Activated naive CD4-positive, alpha-beta T cell treated with anti-CD3 and anti-CD28 coated beads, Interleukin-2, amount 50 U/mL, for 72 hours (primary cell): ENCODE results near the gene FOXC2. TPM values are rescaled to one million over a fixed set of nuclear protein-coding genes. Genes with fewer than 3 reads are reported as not detected.

Experiments used
- ATAC-seq, 2 donors: fragments of 150-1000 bp; cut with Tn5 transposase; 2 replicates each; pipeline ENCODE4 v1.10.0; 2021; ENCODE audit warnings: mild to moderate bottlenecking in 2 of 2, moderate library complexity in 2 of 2
- DNase-seq, 2 donors: peaks; one replicate each; pipeline ENCODE4 v3.0.0; 2021 to 2022; ENCODE audit warnings: low spot score in 2 of 2
- H3K27ac Mint-ChIP-seq, 2 donors: one replicate each; pipeline ENCODE4 v1.8.0; 2022; ENCODE audit warnings: mild to moderate bottlenecking in 2 of 2, mixed read lengths in 2 of 2
- H3K36me3 Mint-ChIP-seq, 2 donors: one replicate each; pipeline ENCODE4 v1.8.0; 2022; ENCODE audit warnings: mixed read lengths in 2 of 2
- H3K9me3 Mint-ChIP-seq, 2 donors: one replicate each; pipeline ENCODE4 v1.8.0; 2022; ENCODE audit warnings: mixed read lengths in 2 of 2
- total RNA-seq, 2 donors: library from RNA; stranded (reverse); gene quantifications; one replicate each; pipeline ENCODE4 v1.2.3, GENCODE V29; 2022

Gene FOXC2
- total RNA-seq, 2 donors from 2014 or later = not detected

- no peak for ATAC-seq
- no peak for DNase-seq
- Mint-ChIP-seq H3K36me3 (peaks cover 4 to 10% of the 10 kb centered on the region in 2 donors), H3K27ac (no peak overlapping the region), H3K9me3 (no peaks in the 10 kb centered on the region)
Observed at GRCh38 chr16:86530251-86531190, 36.1 kb upstream of the FOXC2 start.

GRCh38 chr16:86531191-86531545 lies 35.5 kb upstream of the FOXC2 start:
- Mint-ChIP-seq H3K9me3 (no peaks in the 10 kb centered on the region), H3K36me3 (peaks cover 4 to 10% of the 10 kb centered on the region in 2 donors), H3K27ac (no peak overlapping the region)
- DNase-seq (no peak), ATAC-seq (no peak)

- Mint-ChIP-seq H3K36me3 (peaks cover 4 to 10% of the 10 kb centered on the region in 2 donors), H3K27ac (no peak overlapping the region), H3K9me3 (no peaks in the 10 kb centered on the region)
- no peak for DNase-seq
- ATAC-seq = no peak
Observed at GRCh38 chr16:86531641-86532525, 34.7 kb upstream of the FOXC2 start.

GRCh38 chr16:86532526-86532815 lies 34.2 kb upstream of the FOXC2 start:
- ATAC-seq (no peak), DNase-seq (no peak)
- H3K27ac Mint-ChIP-seq = no peak overlapping the region
- peaks cover 4 to 9% of the 10 kb centered on the region in 2 donors for H3K36me3 Mint-ChIP-seq
- no peaks in the 10 kb centered on the region for H3K9me3 Mint-ChIP-seq

- ATAC-seq = no peak
- no peaks in the 10 kb centered on the region for H3K9me3 Mint-ChIP-seq
Observed at GRCh38 chr16:86533076-86533475, 33.6 kb upstream of the FOXC2 start.

GRCh38 chr16:86533767-86534351 lies 32.8 kb upstream of the FOXC2 start:
- DNase-seq (no peak), ATAC-seq (no peak)
- Mint-ChIP-seq H3K36me3 (peaks cover 4 to 5% of the 10 kb centered on the region in 2 donors), H3K27ac (no peak overlapping the region), H3K9me3 (no peaks in the 10 kb centered on the region)

More at GRCh38 chr16:86533076-86533475, 33.6 kb upstream of the FOXC2 start:
- peaks cover 4 to 5% of the 10 kb centered on the region in 2 donors for H3K36me3 Mint-ChIP-seq
- no peak for DNase-seq
- no peak overlapping the region for H3K27ac Mint-ChIP-seq

- ATAC-seq = no peak
- H3K36me3 Mint-ChIP-seq = peaks cover 2% of the 10 kb centered on the region in 2 donors
- no peak overlapping the region for H3K27ac Mint-ChIP-seq
- no peak for DNase-seq
- no peaks in the 10 kb centered on the region for H3K9me3 Mint-ChIP-seq
Observed at GRCh38 chr16:86534779-86535615, 31.6 kb upstream of the FOXC2 start.

- ATAC-seq = no peak
- Mint-ChIP-seq H3K9me3 (no peaks in the 10 kb centered on the region), H3K27ac (no peak overlapping the region), H3K36me3 (peaks cover 0 to 7% of the 10 kb centered on the region in 2 donors)
- no peak for DNase-seq
Observed at GRCh38 chr16:86536621-86537020, 30.0 kb upstream of the FOXC2 start.

GRCh38 chr16:86537486-86537885 lies 29.1 kb upstream of the FOXC2 start:
- no peak for ATAC-seq
- no peak for DNase-seq
- no peaks in the 10 kb centered on the region for H3K9me3 Mint-ChIP-seq
- H3K27ac Mint-ChIP-seq = no peak overlapping the region
- H3K36me3 Mint-ChIP-seq = peaks cover 0 to 7% of the 10 kb centered on the region in 2 donors

GRCh38 chr16:86538196-86538780 lies 28.3 kb upstream of the FOXC2 start:
- no peak for DNase-seq
- Mint-ChIP-seq H3K27ac (peak overlapping the region in 1 of 2 donors; percentile 32), H3K36me3 (peaks cover 0 to 7% of the 10 kb centered on the region in 2 donors), H3K9me3 (no peaks in the 10 kb centered on the region)
- ATAC-seq = no peak

GRCh38 chr16:86540894-86541293 lies 25.7 kb upstream of the FOXC2 start:
- no peak overlapping the region for H3K27ac Mint-ChIP-seq
- no peaks in the 10 kb centered on the region for H3K9me3 Mint-ChIP-seq
- DNase-seq (no peak), ATAC-seq (no peak)
- peaks cover 6 to 7% of the 10 kb centered on the region in 2 donors for H3K36me3 Mint-ChIP-seq

GRCh38 chr16:86541560-86541959 lies 25.1 kb upstream of the FOXC2 start:
- Mint-ChIP-seq H3K9me3 (no peaks in the 10 kb centered on the region), H3K36me3 (peaks cover 6 to 7% of the 10 kb centered on the region in 2 donors), H3K27ac (no peak overlapping the region)
- no peak for DNase-seq
- no peak for ATAC-seq

- DNase-seq (no peak), ATAC-seq (no peak)
- Mint-ChIP-seq H3K9me3 (no peaks in the 10 kb centered on the region), H3K27ac (no peak overlapping the region), H3K36me3 (peaks cover 6 to 8% of the 10 kb centered on the region in 2 donors)
Observed at GRCh38 chr16:86542756-86543750, 23.6 kb upstream of the FOXC2 start.

GRCh38 chr16:86545481-86545880 lies 21.1 kb upstream of the FOXC2 start:
- no peak overlapping the region for H3K27ac Mint-ChIP-seq
- peaks cover 6 to 12% of the 10 kb centered on the region in 2 donors for H3K36me3 Mint-ChIP-seq
- ATAC-seq = no peak
- H3K9me3 Mint-ChIP-seq = no peaks in the 10 kb centered on the region
- no peak for DNase-seq
